IMR-90 (cell line): Measurements from ENCODE around the gene ERC2. TPM values are rescaled to one million over a fixed set of nuclear protein-coding genes. Genes with fewer than 3 reads are reported as not detected.

Experiments used
- ATAC-seq: fragments of 200-7000 bp; cut with Tn5 transposase; 2 replicates; pipeline ENCODE4 v1.9.1; 2020; ENCODE audit warnings: low read depth, mild to moderate bottlenecking, moderate library complexity
- BruUV-seq: library from RNA; stranded (reverse); fragments of 400-500 nt; replicated peaks from 2 replicates; lab custom pipeline; 2021; lab: Mats Ljungman, UMichigan
- CTCF ChIA-PET: fragments of 300-600 bp; formaldehyde crosslinking; extraction: SDS; loops from one replicate; lab custom pipeline; 2021; ENCODE audit warnings: antibody characterized with exemption; lab: Yijun Ruan, JAX
- POLR2A ChIA-PET: fragments of 300-600 bp; sonication (Branson Sonifier 250); formaldehyde crosslinking; loops from one replicate; lab custom pipeline; 2022; ENCODE audit warnings: antibody characterized with exemption; ENCODE audit not compliant: unreplicated experiment; lab: Charles Lee
- DNase-seq: peaks from one replicate; pipeline ENCODE4 v3.0.0; 2013
- H2AFZ ChIP-seq: replicated peaks from 2 replicates; pipeline ENCODE3; 2013; ENCODE audit warnings: low read length, mild to moderate bottlenecking; ENCODE audit not compliant: poor library complexity
- H2AK5ac ChIP-seq: 2 replicates; pipeline ENCODE4 v1.6.1; 2013; ENCODE audit warnings: low read depth, low read length, inconsistent platforms
- H2AK9ac ChIP-seq: replicated peaks from 2 replicates; pipeline ENCODE3; 2013; ENCODE audit warnings: mild to moderate bottlenecking, low read depth, low read length, moderate library complexity; ENCODE audit not compliant: poor library complexity
- H2BK120ac ChIP-seq: 2 replicates; pipeline ENCODE4 v1.6.1; 2013; ENCODE audit warnings: low read depth, low read length, inconsistent platforms
- H2BK15ac ChIP-seq: 3 replicates; pipeline ENCODE4 v1.6.1; 2013; ENCODE audit warnings: low read depth, low read length, inconsistent platforms
- H2BK20ac ChIP-seq: 2 replicates; pipeline ENCODE4 v1.6.1; 2013; ENCODE audit warnings: low read depth, mild to moderate bottlenecking, inconsistent platforms, low read length, moderate library complexity
- H2BK5ac ChIP-seq: 2 replicates; pipeline ENCODE4 v1.6.1; 2013; ENCODE audit warnings: mild to moderate bottlenecking, low read depth, low read length, inconsistent platforms; ENCODE audit not compliant: poor library complexity, severe bottlenecking
- H3K14ac ChIP-seq: replicated peaks from 2 replicates; pipeline ENCODE4 v1.6.1; 2013; ENCODE audit warnings: low read depth, low read length, inconsistent platforms
- H3K18ac ChIP-seq: 2 replicates; pipeline ENCODE4 v1.6.1; 2013; ENCODE audit warnings: low read depth, low read length, control low read depth
- H3K23ac ChIP-seq: 2 replicates; pipeline ENCODE4 v1.6.1; 2013; ENCODE audit warnings: low read depth, low read length, inconsistent platforms
- H3K27ac ChIP-seq: 2 replicates; pipeline ENCODE4 v1.5.1; 2013; ENCODE audit warnings: mild to moderate bottlenecking, control low read depth, low read length; ENCODE audit not compliant: insufficient read depth
- H3K27me3 ChIP-seq: 2 replicates; pipeline ENCODE4 v1.6.1; 2013; ENCODE audit warnings: low read length; ENCODE audit not compliant: control insufficient read depth, insufficient read depth
- H3K36me3 ChIP-seq: 2 replicates; pipeline ENCODE4 v1.6.1; 2013; ENCODE audit warnings: low read length, mixed read lengths; ENCODE audit not compliant: control insufficient read depth, insufficient read depth
- H3K4ac ChIP-seq: 2 replicates; pipeline ENCODE4 v1.6.1; 2013; ENCODE audit warnings: low read depth, low read length, inconsistent platforms
- H3K4me1 ChIP-seq: 2 replicates; pipeline ENCODE4 v1.6.1; 2013; ENCODE audit warnings: low read length, mixed read lengths; ENCODE audit not compliant: control insufficient read depth, insufficient read depth
- H3K4me2 ChIP-seq: 2 replicates; pipeline ENCODE4 v1.6.1; 2013; ENCODE audit warnings: low read depth, mild to moderate bottlenecking, control low read depth, low read length, moderate library complexity
- H3K4me3 ChIP-seq: 2 replicates; pipeline ENCODE4 v1.5.1; 2013; ENCODE audit warnings: low read depth, mild to moderate bottlenecking, control low read depth, low read length, moderate library complexity; ENCODE audit not compliant: insufficient read depth
- H3K56ac ChIP-seq: 2 replicates; pipeline ENCODE4 v1.6.1; 2013; ENCODE audit warnings: low read length, inconsistent platforms; ENCODE audit not compliant: insufficient read depth; ENCODE audit errors: extremely low read depth
- H3K79me1 ChIP-seq, 2 experiments: 2 replicates each; pipeline ENCODE4 v1.6.1; 2013; ENCODE audit warnings: low read length in 2 of 2, inconsistent platforms in 1 of 2, low read depth in 1 of 2
- H3K9ac ChIP-seq: 2 replicates; pipeline ENCODE4 v1.6.1; 2013; ENCODE audit warnings: low read depth, low read length, control low read depth
- H3K9me1 ChIP-seq: 2 replicates; pipeline ENCODE4 v1.6.1; 2013; ENCODE audit warnings: low read length, inconsistent platforms; ENCODE audit not compliant: insufficient read depth
- H3K9me3 ChIP-seq: 2 replicates; pipeline ENCODE4 v1.6.1; 2013; ENCODE audit warnings: low read length; ENCODE audit not compliant: control insufficient read depth, insufficient read depth
- H4K20me1 ChIP-seq: 2 replicates; pipeline ENCODE4 v1.6.1; 2013; ENCODE audit warnings: low read length, inconsistent platforms; ENCODE audit not compliant: insufficient read depth
- H4K5ac ChIP-seq: 2 replicates; pipeline ENCODE4 v1.6.1; 2013; ENCODE audit warnings: mild to moderate bottlenecking, low read depth, low read length, control low read depth
- H4K8ac ChIP-seq, 2 experiments: 2 replicates each; pipeline ENCODE4 v1.6.1; 2013; ENCODE audit warnings: low read depth in 2 of 2, low read length in 2 of 2, control low read depth in 1 of 2, inconsistent platforms in 1 of 2
- H4K91ac ChIP-seq: 2 replicates; pipeline ENCODE4 v1.6.1; 2013; ENCODE audit warnings: low read depth, low read length, inconsistent platforms; ENCODE audit not compliant: insufficient read depth
- MAZ ChIP-seq: IDR thresholded peaks from 2 replicates; pipeline ENCODE4 v1.6.1; 2012; ENCODE audit warnings: low read depth, mild to moderate bottlenecking, low read length, improper control_type of control experiment, moderate library complexity, borderline replicate concordance
- WGBS, 2 experiments: methylation state at CpG; one replicate each; pipeline versions ENCODE4 v1.1.5 to v1.1.7; 2013; ENCODE audit warnings: missing lambda C conversion rate in 2 of 2; ENCODE audit not compliant: insufficient read length in 1 of 2; ENCODE audit errors: extremely low coverage in 2 of 2; 5-methylcytosine and 5-hydroxymethylcytosine counted together
- dilution Hi-C: fragments of 300-500 bp; cut with HindIII; formaldehyde crosslinking; loops from one replicate; pipeline ENCODE4 v1.14.3; 2018; ENCODE audit warnings: low sequenced_read_pairs; ENCODE audit not compliant: unreplicated experiment
- in situ Hi-C: fragments of 300-500 bp; cut with MboI; formaldehyde crosslinking; loops from 3 replicates; pipeline ENCODE4 v1.14.3; 2019; ENCODE audit warnings: low sequenced_read_pairs, inconsistent platforms, mixed read lengths
- intact Hi-C: fragments of 100-400 bp; cut with micrococcal nuclease; formaldehyde crosslinking; loops from 2 replicates; pipeline ENCODE4 v1.10.0; 2022
- polyA plus RNA-seq, 3 experiments: library from polyadenylated mRNA; depleted of rRNA; stranded (reverse); fragments of >200 nt; gene quantifications; 2 replicates each; pipeline ENCODE4 v1.2.3, GENCODE V29; 2012; ENCODE audit warnings: low replicate concordance in 1 of 3
- total RNA-seq: library from RNA; depleted of rRNA; stranded (reverse); fragments of >200 nt; gene quantifications from 2 replicates; pipeline ENCODE4 v1.2.3, GENCODE V29; 2012

ERC2 gene
- total and polyA plus RNA-seq, 2 of the 4 experiments (the other 2 are of a cell fraction), result 0.17 to 0.18 TPM

- Histone ChIP-seq H4K5ac (no peak overlapping the region), H3K9ac (no peak overlapping the region), H3K4me2 (no peak overlapping the region), H3K79me1 (no peaks in the 10 kb centered on the region), H3K4me1 (peaks cover 9% of the 10 kb centered on the region), H2BK5ac (no peak overlapping the region), H3K4me3 (no peak overlapping the region), H3K18ac (no peak overlapping the region), H2BK120ac (no peak overlapping the region), H2AK5ac (peak overlapping the region; percentile 38; the same call in 1 of the 2 replicates), H4K20me1 (no peaks in the 10 kb centered on the region), H3K36me3 (no peaks in the 10 kb centered on the region), H2BK15ac (no peak overlapping the region), H2AK9ac (no peak overlapping the region), H3K27ac (no peak overlapping the region), H3K9me3 (no peaks in the 10 kb centered on the region), H4K91ac (peak overlapping the region; percentile 23; the same call in 1 of the 2 replicates), H3K27me3 (no peaks in the 10 kb centered on the region), H4K8ac (no peak overlapping the region), H3K23ac (no peak overlapping the region), H3K9me1 (peaks cover 4% of the 10 kb centered on the region), H3K14ac (0 out of 2 replicates have a peak overlapping the region, but pooled peaks have one; percentile 21), H2AFZ (no peak overlapping the region), H3K4ac (no peak overlapping the region), H2BK20ac (no peak overlapping the region; the same call in 1 of the 2 replicates), H3K56ac (no peak overlapping the region)
- dilution Hi-C loops (no loop called here), intact Hi-C loops (no loop called here), in situ Hi-C loops (no loop called here)
- DNase-seq (no peak), ATAC-seq (no peak)
- ChIA-PET POLR2A (no interaction called here), CTCF (no interaction called here)
- no peak for TF ChIP-seq MAZ
- no TSS peak for BruUV-seq
- no CpG with 5 or more reads among the region's 3 CpGs for WGBS, 2 experiments
Measured at GRCh38 chr3:55616803-55617202, 851.5 kb downstream of the ERC2 start.
